Osteocyte (in vitro differentiated cells): Measurements from ENCODE around the gene FAM181A. TPM values are rescaled to one million over a fixed set of nuclear protein-coding genes. Genes with fewer than 3 reads are reported as not detected.

Source experiments
- DNase-seq: peaks from one replicate; pipeline ENCODE4 v3.0.0; 2021; ENCODE audit warnings: mixed read lengths; ENCODE audit not compliant: unreplicated experiment; ENCODE audit errors: extremely low spot score
- H3K27ac Mint-ChIP-seq: one replicate; pipeline ENCODE4 v1.8.0; 2021; ENCODE audit warnings: mild to moderate bottlenecking, mixed read lengths; ENCODE audit not compliant: unreplicated experiment
- H3K27me3 Mint-ChIP-seq: one replicate; pipeline ENCODE4 v1.8.0; 2021; ENCODE audit warnings: mixed read lengths; ENCODE audit not compliant: unreplicated experiment
- H3K36me3 Mint-ChIP-seq: one replicate; pipeline ENCODE4 v1.8.0; 2021; ENCODE audit warnings: mixed read lengths; ENCODE audit not compliant: unreplicated experiment
- H3K4me1 Mint-ChIP-seq: one replicate; pipeline ENCODE4 v1.8.0; 2021; ENCODE audit warnings: mixed read lengths; ENCODE audit not compliant: unreplicated experiment
- H3K4me3 Mint-ChIP-seq: one replicate; pipeline ENCODE4 v1.8.0; 2021; ENCODE audit warnings: mild to moderate bottlenecking, moderate library complexity, mixed read lengths; ENCODE audit not compliant: unreplicated experiment
- H3K9me3 Mint-ChIP-seq: one replicate; pipeline ENCODE4 v1.8.0; 2021; ENCODE audit warnings: mixed read lengths; ENCODE audit not compliant: unreplicated experiment
- total RNA-seq: library from RNA; stranded (reverse); gene quantifications from 2 replicates; pipeline ENCODE4 v1.2.1, GENCODE V29; 2021
- TF ChIP-seq, protein P1 (sequence below): fragments of 200-600 bp; sonication (generic); IDR thresholded peaks from 2 replicates; pipeline ENCODE4 v1.5.0; 2021; ENCODE audit warnings: antibody characterized with exemption, mild to moderate bottlenecking, moderate library complexity

FAM181A gene
- total RNA-seq, 1 donor from 2014 or later = not detected

DNA sequence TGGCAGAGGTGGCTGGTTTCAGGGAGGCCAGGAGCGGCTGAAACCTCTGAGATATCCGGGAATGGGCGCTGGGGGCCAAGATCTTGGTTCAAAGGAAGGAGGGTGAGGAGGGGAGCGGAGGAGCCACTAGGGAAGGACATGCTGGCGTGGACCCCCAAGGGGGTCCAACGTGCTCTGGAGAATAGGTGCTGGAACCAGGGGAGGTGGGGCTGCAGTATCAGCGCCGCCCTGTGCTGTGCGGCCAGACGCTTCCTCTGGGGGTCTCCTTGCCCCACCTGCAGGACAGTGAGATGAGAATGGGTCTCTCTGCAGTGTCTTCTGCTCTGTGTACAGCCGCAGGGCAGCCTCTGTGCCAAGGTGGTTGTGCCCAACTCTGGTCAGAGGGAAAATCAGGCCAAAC, 2.5 kb downstream of the FAM181A start:
- Mint-ChIP-seq H3K4me3 (no peak overlapping the region), H3K27me3 (peaks cover 22% of the 10 kb centered on the region), H3K9me3 (no peaks in the 10 kb centered on the region), H3K36me3 (no peaks in the 10 kb centered on the region), H3K4me1 (no peaks in the 10 kb centered on the region), H3K27ac (no peak overlapping the region)
- TF ChIP-seq, protein P1, sequence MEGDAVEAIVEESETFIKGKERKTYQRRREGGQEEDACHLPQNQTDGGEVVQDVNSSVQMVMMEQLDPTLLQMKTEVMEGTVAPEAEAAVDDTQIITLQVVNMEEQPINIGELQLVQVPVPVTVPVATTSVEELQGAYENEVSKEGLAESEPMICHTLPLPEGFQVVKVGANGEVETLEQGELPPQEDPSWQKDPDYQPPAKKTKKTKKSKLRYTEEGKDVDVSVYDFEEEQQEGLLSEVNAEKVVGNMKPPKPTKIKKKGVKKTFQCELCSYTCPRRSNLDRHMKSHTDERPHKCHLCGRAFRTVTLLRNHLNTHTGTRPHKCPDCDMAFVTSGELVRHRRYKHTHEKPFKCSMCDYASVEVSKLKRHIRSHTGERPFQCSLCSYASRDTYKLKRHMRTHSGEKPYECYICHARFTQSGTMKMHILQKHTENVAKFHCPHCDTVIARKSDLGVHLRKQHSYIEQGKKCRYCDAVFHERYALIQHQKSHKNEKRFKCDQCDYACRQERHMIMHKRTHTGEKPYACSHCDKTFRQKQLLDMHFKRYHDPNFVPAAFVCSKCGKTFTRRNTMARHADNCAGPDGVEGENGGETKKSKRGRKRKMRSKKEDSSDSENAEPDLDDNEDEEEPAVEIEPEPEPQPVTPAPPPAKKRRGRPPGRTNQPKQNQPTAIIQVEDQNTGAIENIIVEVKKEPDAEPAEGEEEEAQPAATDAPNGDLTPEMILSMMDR = no peak
- no peak for DNase-seq

DNA sequence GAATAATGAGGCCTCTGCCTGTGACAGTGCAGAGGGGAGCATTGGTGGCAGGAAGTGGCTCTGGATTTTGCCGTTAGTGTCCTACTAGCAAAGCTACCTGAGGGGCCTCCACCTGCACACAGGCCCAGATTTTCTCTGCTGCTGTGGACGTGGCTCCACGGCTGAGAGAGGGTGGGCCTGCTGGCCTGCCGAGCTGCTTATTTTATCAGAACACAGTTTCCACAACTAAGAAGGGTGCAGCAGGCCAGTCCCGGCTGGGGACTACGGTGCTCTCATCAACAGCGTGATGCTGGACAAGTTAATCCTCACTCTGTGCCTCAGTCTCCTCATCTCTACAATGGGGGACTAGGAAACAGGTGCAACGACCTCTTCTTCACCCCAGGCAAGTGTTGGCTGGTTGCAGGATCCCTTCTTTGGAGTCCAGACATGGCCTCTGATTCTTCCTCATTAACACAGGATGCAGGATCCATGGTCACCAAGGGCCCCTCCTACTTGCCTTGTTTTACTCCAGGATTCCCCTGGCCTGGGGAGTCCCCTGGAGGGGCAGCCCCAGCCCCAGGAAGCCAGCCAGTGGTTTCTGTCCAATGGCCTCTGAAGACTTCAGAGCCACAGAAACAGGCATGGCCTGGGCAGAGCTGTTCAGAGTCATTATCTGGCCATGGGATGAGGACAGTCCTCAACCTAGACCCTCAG, 3.3 kb downstream of the FAM181A start:
- no peak overlapping the region for H3K4me3 Mint-ChIP-seq
- H3K27ac Mint-ChIP-seq = no peak overlapping the region
- no peaks in the 10 kb centered on the region for H3K36me3 Mint-ChIP-seq
- H3K4me1 Mint-ChIP-seq = no peaks in the 10 kb centered on the region
- H3K27me3 Mint-ChIP-seq = peaks cover 23% of the 10 kb centered on the region
- H3K9me3 Mint-ChIP-seq = no peaks in the 10 kb centered on the region
- DNase-seq = no peak
- TF ChIP-seq, protein P1 = no peak

DNA sequence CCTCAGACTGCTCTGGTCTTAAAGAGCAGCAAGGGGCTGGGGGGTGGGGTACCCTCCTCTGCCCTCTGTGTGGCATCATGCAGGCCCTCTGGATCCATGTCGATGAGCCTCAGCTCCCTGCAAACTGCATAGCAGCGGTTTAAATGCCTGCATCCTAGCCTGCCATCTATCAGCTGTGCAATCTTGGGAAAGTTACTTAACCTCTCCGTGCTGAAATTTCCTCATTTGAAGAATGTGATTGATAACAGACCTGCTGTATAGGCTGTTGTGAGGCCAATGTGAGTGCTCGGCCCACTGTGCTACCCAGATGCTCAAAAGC, 3.8 kb downstream of the FAM181A start:
- Mint-ChIP-seq H3K4me1 (no peaks in the 10 kb centered on the region), H3K27me3 (peaks cover 26% of the 10 kb centered on the region), H3K4me3 (no peak overlapping the region)

DNA sequence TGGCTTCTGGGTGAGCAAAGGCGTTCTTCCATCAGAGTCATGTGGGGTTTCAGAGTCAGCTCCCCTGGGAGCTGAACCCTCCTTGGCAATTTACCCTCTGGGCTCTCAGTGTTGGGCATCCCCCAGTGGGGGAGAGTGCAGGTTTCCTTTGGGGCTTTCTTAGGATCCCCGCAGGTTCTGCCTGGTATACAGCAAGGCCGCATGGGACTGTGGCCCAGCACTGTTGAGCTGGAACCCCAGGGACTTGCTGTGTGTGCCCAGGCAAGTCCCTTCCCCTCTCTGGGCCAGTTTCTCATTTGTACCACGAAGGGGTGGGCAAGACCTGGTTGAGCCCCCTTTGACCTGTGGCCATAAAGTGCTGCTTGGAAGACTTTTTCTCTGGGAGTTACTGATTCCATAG, 5.5 kb downstream of the FAM181A start:
- peaks cover 35% of the 10 kb centered on the region for H3K27me3 Mint-ChIP-seq
- H3K9me3 Mint-ChIP-seq = no peaks in the 10 kb centered on the region
- no peaks in the 10 kb centered on the region for H3K4me1 Mint-ChIP-seq
- no peak for DNase-seq
- no peak overlapping the region for H3K27ac Mint-ChIP-seq
- H3K36me3 Mint-ChIP-seq = no peaks in the 10 kb centered on the region
- TF ChIP-seq, protein P1 = no peak
- no peak overlapping the region for H3K4me3 Mint-ChIP-seq

More for the DNA sequence above, 3.8 kb downstream of the FAM181A start:
- no peaks in the 10 kb centered on the region for H3K9me3 Mint-ChIP-seq
- H3K36me3 Mint-ChIP-seq = no peaks in the 10 kb centered on the region
- DNase-seq = no peak
- TF ChIP-seq, protein P1 = no peak
- no peak overlapping the region for H3K27ac Mint-ChIP-seq

DNA sequence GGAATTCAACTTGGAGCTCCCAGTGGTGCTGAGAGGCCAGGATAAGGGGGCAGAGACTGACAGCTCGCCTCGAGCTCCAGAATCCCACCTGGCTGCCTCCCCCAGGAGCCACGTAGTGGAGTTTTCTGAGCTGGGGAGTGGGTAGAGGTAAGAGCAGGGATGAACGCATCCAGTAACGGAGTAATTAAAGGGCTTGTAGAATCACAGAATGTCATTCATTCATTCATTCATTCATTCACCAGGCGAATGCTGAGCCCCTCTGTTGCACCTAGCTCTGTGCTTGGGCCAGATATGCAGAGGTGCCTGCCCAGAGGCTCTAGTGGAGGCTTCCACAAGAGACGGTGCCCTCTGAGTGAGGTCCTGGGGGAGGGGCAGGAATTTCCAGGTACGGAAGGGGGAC, 8.1 kb downstream of the FAM181A start:
- no peak overlapping the region for H3K27ac Mint-ChIP-seq
- DNase-seq = no peak
- no peak overlapping the region for H3K4me3 Mint-ChIP-seq
- no peaks in the 10 kb centered on the region for H3K4me1 Mint-ChIP-seq
- peaks cover 48% of the 10 kb centered on the region for H3K27me3 Mint-ChIP-seq
- H3K9me3 Mint-ChIP-seq = no peaks in the 10 kb centered on the region
- TF ChIP-seq, protein P1 = no peak
- no peaks in the 10 kb centered on the region for H3K36me3 Mint-ChIP-seq
